Bronchial epithelial cell (primary cell): ENCODE results near the gene FRMD4A. TPM values are rescaled to one million over a fixed set of nuclear protein-coding genes. Genes with fewer than 3 reads are reported as not detected.
"Not testable (repeated sequence)": the region's sequence is repeated elsewhere in the genome, so short reads cannot be mapped to it uniquely, and the experiment has no call there.

ENCODE experiments used
- DNase-seq: peaks from one replicate; pipeline ENCODE4 v3.0.0-alpha.2; 2010; ENCODE audit warnings: low read depth
- FAIRE-seq: peaks from 2 replicates; lab custom pipeline; 2011; peaks lifted over from hg19 to GRCh38; lab: Jason Lieb, UNC
- H3K27me3 ChIP-seq: 2 replicates; pipeline ENCODE4 v1.5.1; 2011; ENCODE audit warnings: low read length; ENCODE audit not compliant: control insufficient read depth, insufficient read depth
- H3K36me3 ChIP-seq: 2 replicates; pipeline ENCODE4 v1.5.1; 2011; ENCODE audit warnings: low read length; ENCODE audit not compliant: control insufficient read depth, insufficient read depth
- H3K4me3 ChIP-seq: 2 replicates; pipeline ENCODE4 v1.5.1; 2011; ENCODE audit warnings: mild to moderate bottlenecking, low read depth, low read length, control low read depth
- total RNA-seq: library from RNA; depleted of rRNA; stranded (reverse); fragments of >200 nt; gene quantifications from 2 replicates; pipeline ENCODE4 v1.2.1, GENCODE V29; 2014
- TF ChIP-seq, protein P1 (sequence below): IDR thresholded peaks from 2 replicates; pipeline ENCODE4 v1.5.1; 2011; ENCODE audit warnings: mild to moderate bottlenecking, moderate library complexity, low read length, control low read depth, inconsistent platforms; ENCODE audit not compliant: insufficient read depth, severe bottlenecking

The FRMD4A gene
- total RNA-seq, 1 donor from 2014 or later, result 3.2 TPM

DNA sequence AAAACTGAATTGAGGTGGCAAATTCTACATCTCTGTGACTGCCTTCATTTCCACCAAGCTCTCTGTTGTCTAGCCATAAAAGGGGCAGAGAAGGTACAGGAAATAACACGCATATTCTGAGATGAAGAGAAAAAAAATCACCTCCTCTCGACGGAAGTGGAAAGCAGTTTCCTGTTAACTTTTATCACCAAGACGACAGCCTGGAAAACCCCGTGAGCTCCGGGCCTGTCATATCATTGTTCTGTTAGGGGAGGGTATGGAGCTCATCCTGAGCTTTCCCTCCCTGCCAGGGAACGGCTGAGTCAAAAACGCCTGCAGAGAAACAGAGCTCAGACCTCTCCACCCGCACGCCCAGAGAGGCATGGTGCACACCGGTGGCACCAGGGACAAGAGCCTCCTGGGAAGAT is 543.7 kb downstream of the FRMD4A start:
- no peaks in the 10 kb centered on the region for H3K36me3 ChIP-seq
- H3K27me3 ChIP-seq, result no peaks in the 10 kb centered on the region
- no peak overlapping the region for H3K4me3 ChIP-seq
- FAIRE-seq (no peak), DNase-seq (peak; percentile 86)
- TF ChIP-seq, protein P1, sequence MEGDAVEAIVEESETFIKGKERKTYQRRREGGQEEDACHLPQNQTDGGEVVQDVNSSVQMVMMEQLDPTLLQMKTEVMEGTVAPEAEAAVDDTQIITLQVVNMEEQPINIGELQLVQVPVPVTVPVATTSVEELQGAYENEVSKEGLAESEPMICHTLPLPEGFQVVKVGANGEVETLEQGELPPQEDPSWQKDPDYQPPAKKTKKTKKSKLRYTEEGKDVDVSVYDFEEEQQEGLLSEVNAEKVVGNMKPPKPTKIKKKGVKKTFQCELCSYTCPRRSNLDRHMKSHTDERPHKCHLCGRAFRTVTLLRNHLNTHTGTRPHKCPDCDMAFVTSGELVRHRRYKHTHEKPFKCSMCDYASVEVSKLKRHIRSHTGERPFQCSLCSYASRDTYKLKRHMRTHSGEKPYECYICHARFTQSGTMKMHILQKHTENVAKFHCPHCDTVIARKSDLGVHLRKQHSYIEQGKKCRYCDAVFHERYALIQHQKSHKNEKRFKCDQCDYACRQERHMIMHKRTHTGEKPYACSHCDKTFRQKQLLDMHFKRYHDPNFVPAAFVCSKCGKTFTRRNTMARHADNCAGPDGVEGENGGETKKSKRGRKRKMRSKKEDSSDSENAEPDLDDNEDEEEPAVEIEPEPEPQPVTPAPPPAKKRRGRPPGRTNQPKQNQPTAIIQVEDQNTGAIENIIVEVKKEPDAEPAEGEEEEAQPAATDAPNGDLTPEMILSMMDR, result no peak

DNA sequence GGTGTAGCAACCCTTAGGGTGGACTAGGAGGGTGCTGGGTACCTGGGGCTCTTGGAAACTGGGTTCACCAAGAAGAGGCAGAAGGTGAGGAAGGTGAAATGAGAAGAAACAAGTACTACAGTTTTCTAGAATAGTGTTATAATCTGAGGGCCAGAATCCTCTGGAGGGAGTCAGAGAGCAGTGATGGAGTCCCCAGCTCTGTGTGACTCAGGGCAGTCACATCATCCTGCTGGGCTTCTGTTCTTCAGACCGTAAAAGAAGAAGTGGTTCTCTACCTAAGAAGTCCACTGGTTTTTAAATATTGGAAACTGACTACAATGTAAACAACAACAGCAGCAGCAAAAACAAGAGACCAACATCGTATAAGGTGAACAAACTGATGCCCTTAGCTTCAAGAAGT is 546.7 kb downstream of the FRMD4A start:
- Histone ChIP-seq H3K36me3 (no peaks in the 10 kb centered on the region), H3K4me3 (no peak overlapping the region), H3K27me3 (no peaks in the 10 kb centered on the region)
- TF ChIP-seq, protein P1, result peak; percentile 57
- peak; percentile 62 for DNase-seq
- FAIRE-seq, result no peak

DNA sequence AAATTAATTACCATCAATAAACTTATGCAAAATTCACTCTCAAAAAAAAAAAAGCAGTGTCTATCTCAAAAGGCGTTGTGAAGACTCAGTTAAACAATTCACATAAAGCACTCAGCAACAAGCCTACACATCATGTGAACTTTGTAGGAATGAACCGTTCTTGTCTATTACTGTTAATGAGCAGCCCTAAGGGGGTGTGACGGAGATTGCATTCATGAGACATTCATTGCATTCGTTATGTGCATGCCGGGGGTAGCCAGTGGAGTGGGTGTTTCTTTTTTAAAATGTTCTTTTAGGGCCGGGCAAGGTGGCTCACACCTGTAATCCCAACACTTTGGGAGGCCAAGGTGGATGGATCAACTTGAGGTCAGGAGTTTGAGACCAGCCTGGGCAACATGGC is 551.0 kb downstream of the FRMD4A start:
- H3K27me3 ChIP-seq, result no peaks in the 10 kb centered on the region
- DNase-seq (no peak), FAIRE-seq (no peak)
- TF ChIP-seq, protein P1, result no peak
- H3K4me3 ChIP-seq, result no peak overlapping the region
- H3K36me3 ChIP-seq, result no peaks in the 10 kb centered on the region

DNA sequence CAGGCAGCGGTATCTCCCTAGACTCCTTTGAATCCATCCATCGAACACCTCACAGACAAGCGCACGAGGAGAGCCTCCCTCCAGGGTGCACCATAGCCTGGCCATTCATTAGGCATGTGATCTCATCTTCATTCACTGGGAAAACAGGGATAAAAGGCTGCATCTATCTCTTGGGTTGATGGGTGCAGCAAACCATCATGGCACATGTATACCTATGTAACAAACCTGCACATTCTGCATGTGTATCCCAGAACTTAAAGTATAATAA is 552.1 kb downstream of the FRMD4A start:
- not testable (repeated sequence) for H3K4me3 ChIP-seq, H3K36me3 ChIP-seq, H3K27me3 ChIP-seq, FAIRE-seq, DNase-seq

DNA sequence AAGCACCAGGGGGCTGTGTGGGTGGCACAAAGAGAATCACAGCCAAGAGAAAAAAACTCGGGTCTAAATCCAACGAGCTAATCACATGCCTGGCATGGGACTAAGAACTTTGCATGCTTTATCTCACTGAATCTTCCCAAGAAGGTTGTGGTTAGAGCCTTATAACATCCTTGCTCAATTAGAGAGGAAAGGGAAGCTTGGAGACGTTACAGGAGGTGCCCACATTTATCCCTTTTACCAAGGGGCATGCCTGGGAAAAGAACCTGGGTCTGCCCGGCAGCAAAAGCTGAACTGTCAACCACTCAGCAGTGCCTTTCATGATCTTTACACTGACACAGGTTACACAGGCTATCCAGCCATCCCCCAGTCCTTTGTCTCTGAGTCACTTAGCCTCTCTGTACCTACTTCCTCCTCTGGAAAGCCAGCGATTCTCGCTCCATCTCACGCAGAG is 553.8 kb downstream of the FRMD4A start:
- no peak overlapping the region for H3K4me3 ChIP-seq
- H3K36me3 ChIP-seq, result no peaks in the 10 kb centered on the region
- DNase-seq (peak; percentile 40), FAIRE-seq (no peak)
- TF ChIP-seq, protein P1, result no peak
- H3K27me3 ChIP-seq, result no peaks in the 10 kb centered on the region

DNA sequence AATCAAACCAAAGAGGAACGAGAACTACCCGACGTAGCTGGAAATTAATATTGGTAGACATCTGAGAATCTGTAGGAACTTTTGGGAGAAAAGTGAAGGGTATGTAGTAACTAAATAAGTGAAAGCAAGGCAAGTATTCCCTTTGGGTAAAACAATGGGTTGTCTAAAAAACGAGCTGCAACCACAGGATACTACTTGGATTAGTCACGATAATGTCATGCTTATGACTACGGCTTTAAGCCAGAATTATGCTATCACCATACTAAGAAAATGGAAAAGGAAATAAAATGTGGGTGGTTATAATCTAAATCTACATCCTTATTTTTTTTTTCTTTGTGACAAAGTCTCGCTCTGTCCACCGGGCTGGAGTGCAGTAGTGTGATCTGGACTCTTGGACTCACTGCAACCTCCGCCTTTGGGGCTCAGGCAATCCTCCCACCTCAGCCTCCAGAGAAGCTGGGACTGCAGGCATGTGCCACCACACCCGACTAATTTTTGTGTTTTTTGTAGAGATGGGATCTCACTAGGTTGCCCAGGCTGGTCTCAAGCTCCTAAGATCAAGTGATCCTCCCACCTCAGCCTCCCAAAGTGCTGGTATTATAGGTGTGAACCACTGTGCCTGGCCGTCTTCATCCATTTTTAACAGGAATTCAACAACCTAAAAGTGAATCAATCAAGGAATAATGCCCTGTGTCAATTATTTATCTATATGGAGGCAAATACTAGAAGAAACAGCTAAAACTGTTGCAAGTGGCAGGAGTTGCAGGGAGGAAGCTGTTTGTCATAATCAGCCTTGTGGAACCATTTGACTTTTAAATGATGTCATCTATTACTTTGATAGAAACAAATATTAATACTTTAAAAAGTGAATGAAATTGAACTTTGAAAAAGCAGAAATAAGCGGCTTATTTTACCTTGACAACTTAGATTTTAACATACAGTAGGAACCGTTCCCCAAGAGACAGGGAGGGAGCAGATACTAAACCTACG is 554.6 kb downstream of the FRMD4A start:
- Histone ChIP-seq H3K27me3 (no peaks in the 10 kb centered on the region), H3K36me3 (no peaks in the 10 kb centered on the region), H3K4me3 (no peak overlapping the region)
- FAIRE-seq (no peak), DNase-seq (peak; percentile 87)
- TF ChIP-seq, protein P1, result no peak
